ENCODE measurements around the gene MEF2C.

Gene MEF2C

DNA sequence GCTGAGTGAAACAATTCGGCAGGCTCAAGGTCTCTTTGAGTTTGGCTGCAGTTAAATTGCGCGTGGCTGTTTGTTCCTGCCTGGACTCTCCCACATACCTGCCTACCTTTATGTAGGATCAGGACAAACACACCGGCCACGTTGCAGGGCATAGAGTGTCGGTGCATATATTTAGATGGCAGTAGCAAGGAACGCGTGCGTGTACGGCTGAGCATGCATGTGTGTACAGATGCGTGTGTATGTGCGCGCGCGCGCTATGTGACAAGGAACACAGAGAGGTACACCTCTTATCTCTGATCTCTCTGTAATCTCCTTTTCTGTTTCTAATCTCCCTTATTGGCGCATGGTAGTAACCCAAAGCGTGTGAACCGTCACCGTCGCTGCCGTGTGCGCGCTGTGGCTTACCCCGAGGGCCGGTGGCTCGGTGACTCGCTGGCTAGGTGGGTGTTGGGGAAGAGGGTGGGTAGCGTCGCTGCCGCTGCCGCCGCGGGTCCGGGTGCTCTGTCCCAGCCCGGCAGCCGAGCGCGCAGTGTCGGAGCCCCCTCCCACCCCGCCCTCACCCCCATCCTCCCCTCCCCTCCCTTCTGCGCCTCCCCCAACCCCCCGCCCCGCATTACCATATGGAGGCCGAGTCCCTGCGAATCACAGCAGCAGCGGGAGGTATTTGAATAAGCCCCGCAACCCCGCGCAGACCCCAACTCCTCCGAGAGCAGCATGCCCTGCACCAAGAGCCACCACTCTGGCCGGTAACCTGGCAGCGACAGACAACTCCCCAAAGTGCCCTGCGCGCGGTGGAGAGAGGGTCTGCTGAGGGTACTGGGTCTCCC is 204.8 kb downstream of the MEF2C start:
- Histone ChIP-seq H3K4me2 (ENCODE audit: low read length) (peak overlapping the region; percentile 91; the same call in 1 of the 2 replicates), H3K36me3 (ENCODE audit: insufficient read depth, low read length) (peaks cover 4% of the 10 kb centered on the region; the same call in 1 of the 2 replicates), H3K9me2 (ENCODE audit: low read depth, low read length) (no peaks in the 10 kb centered on the region), H3K79me2 (ENCODE audit: insufficient read depth, low read length) (peaks cover 10% of the 10 kb centered on the region), H3K9ac (ENCODE audit: low read length) (no peak overlapping the region), H3K9me3 (ENCODE audit: low read length) (no peaks in the 10 kb centered on the region), H3K27me3 (ENCODE audit: insufficient read depth, low read length) (no peaks in the 10 kb centered on the region), H3K27ac (ENCODE audit: low read depth, low read length, poor library complexity, severe bottlenecking) (no peak overlapping the region), H3K4me1 (ENCODE audit: insufficient read depth, low read length, severe bottlenecking) (peaks cover 59% of the 10 kb centered on the region), H2AFZ (ENCODE audit: low read length) (no peak overlapping the region), H3K4me3 (ENCODE audit: low read depth, low read length, poor library complexity, severe bottlenecking) (peak overlapping the region; percentile 83), H4K20me1 (ENCODE audit: insufficient read depth, low read length) (no peaks in the 10 kb centered on the region), H3F3A (ENCODE audit: insufficient read depth, low read length) (no peaks in the 10 kb centered on the region; the same call in 1 of the 2 replicates)
- TF ChIP-seq, protein P1, sequence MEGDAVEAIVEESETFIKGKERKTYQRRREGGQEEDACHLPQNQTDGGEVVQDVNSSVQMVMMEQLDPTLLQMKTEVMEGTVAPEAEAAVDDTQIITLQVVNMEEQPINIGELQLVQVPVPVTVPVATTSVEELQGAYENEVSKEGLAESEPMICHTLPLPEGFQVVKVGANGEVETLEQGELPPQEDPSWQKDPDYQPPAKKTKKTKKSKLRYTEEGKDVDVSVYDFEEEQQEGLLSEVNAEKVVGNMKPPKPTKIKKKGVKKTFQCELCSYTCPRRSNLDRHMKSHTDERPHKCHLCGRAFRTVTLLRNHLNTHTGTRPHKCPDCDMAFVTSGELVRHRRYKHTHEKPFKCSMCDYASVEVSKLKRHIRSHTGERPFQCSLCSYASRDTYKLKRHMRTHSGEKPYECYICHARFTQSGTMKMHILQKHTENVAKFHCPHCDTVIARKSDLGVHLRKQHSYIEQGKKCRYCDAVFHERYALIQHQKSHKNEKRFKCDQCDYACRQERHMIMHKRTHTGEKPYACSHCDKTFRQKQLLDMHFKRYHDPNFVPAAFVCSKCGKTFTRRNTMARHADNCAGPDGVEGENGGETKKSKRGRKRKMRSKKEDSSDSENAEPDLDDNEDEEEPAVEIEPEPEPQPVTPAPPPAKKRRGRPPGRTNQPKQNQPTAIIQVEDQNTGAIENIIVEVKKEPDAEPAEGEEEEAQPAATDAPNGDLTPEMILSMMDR (IDR thresholded peaks at IDR 0.05; ENCODE audit: low read length) = no peak
- no peak for TF ChIP-seq EZH2 (IDR thresholded peaks at IDR 0.05; ENCODE audit: borderline replicate concordance, low read length)

GRCh38 chr5:88677376-88677895 is 205.5 kb downstream of the MEF2C start:
- Histone ChIP-seq H3K4me2 (ENCODE audit: low read length) (peak overlapping the region; percentile 91), H2AFZ (ENCODE audit: low read length) (no peak overlapping the region), H3K9me2 (ENCODE audit: low read depth, low read length) (no peaks in the 10 kb centered on the region), H3K4me3 (ENCODE audit: low read depth, low read length, poor library complexity, severe bottlenecking) (peak overlapping the region; percentile 83), H3K9me3 (ENCODE audit: low read length) (no peaks in the 10 kb centered on the region), H3K4me1 (ENCODE audit: insufficient read depth, low read length, severe bottlenecking) (peaks cover 54% of the 10 kb centered on the region), H3K9ac (ENCODE audit: low read length) (peak overlapping the region; percentile 87), H3K79me2 (ENCODE audit: insufficient read depth, low read length) (peaks cover 10% of the 10 kb centered on the region), H3K36me3 (ENCODE audit: insufficient read depth, low read length) (peaks cover 4% of the 10 kb centered on the region; the same call in 1 of the 2 replicates), H3K27me3 (ENCODE audit: insufficient read depth, low read length) (no peaks in the 10 kb centered on the region), H3K27ac (ENCODE audit: low read depth, low read length, poor library complexity, severe bottlenecking) (peak overlapping the region; percentile 98), H4K20me1 (ENCODE audit: insufficient read depth, low read length) (no peaks in the 10 kb centered on the region), H3F3A (ENCODE audit: insufficient read depth, low read length) (no peaks in the 10 kb centered on the region; the same call in 1 of the 2 replicates)
- TF ChIP-seq EZH2 (IDR thresholded peaks at IDR 0.05; ENCODE audit: borderline replicate concordance, low read length) = no peak
- TF ChIP-seq, protein P1 (IDR thresholded peaks at IDR 0.05; ENCODE audit: low read length) = no peak

GRCh38 chr5:88676637-88677375 is 206.2 kb downstream of the MEF2C start:
- no peaks in the 10 kb centered on the region for H3K9me2 ChIP-seq (ENCODE audit: low read depth, low read length)
- H3K4me3 ChIP-seq (ENCODE audit: low read depth, low read length, poor library complexity, severe bottlenecking) = peak overlapping the region; percentile 83
- H3K27me3 ChIP-seq (ENCODE audit: insufficient read depth, low read length) = no peaks in the 10 kb centered on the region
- peaks cover 10% of the 10 kb centered on the region for H3K79me2 ChIP-seq (ENCODE audit: insufficient read depth, low read length)
- no peaks in the 10 kb centered on the region for H4K20me1 ChIP-seq (ENCODE audit: insufficient read depth, low read length)
- no peaks in the 10 kb centered on the region for H3K9me3 ChIP-seq (ENCODE audit: low read length)
- peak overlapping the region; percentile 87 for H3K9ac ChIP-seq (ENCODE audit: low read length)
- H3K4me1 ChIP-seq (ENCODE audit: insufficient read depth, low read length, severe bottlenecking) = peaks cover 54% of the 10 kb centered on the region
- no peaks in the 10 kb centered on the region; the same call in 1 of the 2 replicates for H3F3A ChIP-seq (ENCODE audit: insufficient read depth, low read length)
- peak overlapping the region; percentile 98 for H3K27ac ChIP-seq (ENCODE audit: low read depth, low read length, poor library complexity, severe bottlenecking)
- H2AFZ ChIP-seq (ENCODE audit: low read length) = no peak overlapping the region
- peaks cover 4% of the 10 kb centered on the region; the same call in 1 of the 2 replicates for H3K36me3 ChIP-seq (ENCODE audit: insufficient read depth, low read length)
- peak overlapping the region; percentile 91 for H3K4me2 ChIP-seq (ENCODE audit: low read length)
- TF ChIP-seq EZH2 (IDR thresholded peaks at IDR 0.05; ENCODE audit: borderline replicate concordance, low read length) = no peak
- TF ChIP-seq, protein P1 (IDR thresholded peaks at IDR 0.05; ENCODE audit: low read length) = no peak
